Activated CD8-positive, alpha-beta T cell treated with anti-CD3 and anti-CD28 coated beads for 36 hours (primary cell): ENCODE results near the gene TMEM125. TPM values are rescaled to one million over a fixed set of nuclear protein-coding genes. Genes with fewer than 3 reads are reported as not detected.

Experiments
- ATAC-seq: fragments of 200-7000 bp; cut with Tn5 transposase; one replicate; pipeline ENCODE4 v1.10.0; 2021; ENCODE audit warnings: mild to moderate bottlenecking, moderate library complexity
- CTCF ChIA-PET: fragments of 350-600 bp; sonication (Branson Sonifier 250); formaldehyde crosslinking; loops from one replicate; lab custom pipeline; 2021; ENCODE audit warnings: antibody characterized with exemption; lab: Charles Lee
- POLR2A ChIA-PET: fragments of 350-600 bp; sonication (Branson Sonifier 250); formaldehyde crosslinking; loops from one replicate; lab custom pipeline; 2021; ENCODE audit warnings: antibody characterized with exemption; lab: Charles Lee
- DNase-seq: peaks from one replicate; pipeline ENCODE4 v3.0.0-alpha.2; 2020
- H3K27ac Mint-ChIP-seq: one replicate; pipeline ENCODE4 v1.8.0; 2021; ENCODE audit warnings: mild to moderate bottlenecking, mixed read lengths
- H3K27me3 Mint-ChIP-seq: one replicate; pipeline ENCODE4 v1.8.0; 2021; ENCODE audit warnings: mixed read lengths
- H3K36me3 Mint-ChIP-seq: one replicate; pipeline ENCODE4 v1.8.0; 2021; ENCODE audit warnings: low read depth, mixed read lengths
- H3K4me1 Mint-ChIP-seq: one replicate; pipeline ENCODE4 v1.8.0; 2021; ENCODE audit warnings: low read depth, mixed read lengths
- H3K4me3 Mint-ChIP-seq: one replicate; pipeline ENCODE4 v1.8.0; 2021; ENCODE audit warnings: mild to moderate bottlenecking, moderate library complexity, mixed read lengths
- H3K9me3 Mint-ChIP-seq: one replicate; pipeline ENCODE4 v1.8.0; 2021; ENCODE audit warnings: mixed read lengths
- intact Hi-C: fragments of 100-400 bp; cut with micrococcal nuclease; formaldehyde crosslinking; loops from one replicate; pipeline ENCODE4 v1.10.0; 2022
- total RNA-seq, 2 experiments: library from RNA; stranded (reverse); gene quantifications; one replicate each; pipeline ENCODE4 v1.2.3, GENCODE V29; 2021
- TF ChIP-seq, protein P1 (sequence below): fragments of 200-600 bp; IDR thresholded peaks from one replicate; pipeline ENCODE4 v1.8.0; 2022; ENCODE audit warnings: antibody characterized with exemption, mild to moderate bottlenecking

The TMEM125 gene
- total RNA-seq, 2 experiments from 2014 or later, result 0.81 TPM; not detected in 1

DNA sequence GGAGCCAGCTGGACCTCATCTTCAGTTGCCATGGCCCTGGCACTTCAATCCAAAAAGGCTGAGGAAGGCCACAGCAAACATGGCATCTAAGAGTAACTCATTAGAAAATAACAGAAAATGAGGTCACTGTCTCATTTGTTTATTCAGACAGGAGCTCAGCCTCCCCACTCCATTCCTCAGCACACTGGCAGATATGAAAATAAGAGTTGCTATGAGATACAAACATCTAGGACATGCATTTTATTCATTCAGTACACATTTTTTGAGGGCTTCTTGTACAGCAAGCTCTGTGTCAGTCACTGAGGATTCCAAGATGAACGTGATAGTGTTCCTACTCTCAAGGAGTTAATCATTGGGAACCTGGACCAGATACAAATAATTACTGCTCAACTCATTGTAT is 32.7 kb upstream of the TMEM125 start:
- no peaks in the 10 kb centered on the region for H3K4me1 Mint-ChIP-seq
- TF ChIP-seq, protein P1, sequence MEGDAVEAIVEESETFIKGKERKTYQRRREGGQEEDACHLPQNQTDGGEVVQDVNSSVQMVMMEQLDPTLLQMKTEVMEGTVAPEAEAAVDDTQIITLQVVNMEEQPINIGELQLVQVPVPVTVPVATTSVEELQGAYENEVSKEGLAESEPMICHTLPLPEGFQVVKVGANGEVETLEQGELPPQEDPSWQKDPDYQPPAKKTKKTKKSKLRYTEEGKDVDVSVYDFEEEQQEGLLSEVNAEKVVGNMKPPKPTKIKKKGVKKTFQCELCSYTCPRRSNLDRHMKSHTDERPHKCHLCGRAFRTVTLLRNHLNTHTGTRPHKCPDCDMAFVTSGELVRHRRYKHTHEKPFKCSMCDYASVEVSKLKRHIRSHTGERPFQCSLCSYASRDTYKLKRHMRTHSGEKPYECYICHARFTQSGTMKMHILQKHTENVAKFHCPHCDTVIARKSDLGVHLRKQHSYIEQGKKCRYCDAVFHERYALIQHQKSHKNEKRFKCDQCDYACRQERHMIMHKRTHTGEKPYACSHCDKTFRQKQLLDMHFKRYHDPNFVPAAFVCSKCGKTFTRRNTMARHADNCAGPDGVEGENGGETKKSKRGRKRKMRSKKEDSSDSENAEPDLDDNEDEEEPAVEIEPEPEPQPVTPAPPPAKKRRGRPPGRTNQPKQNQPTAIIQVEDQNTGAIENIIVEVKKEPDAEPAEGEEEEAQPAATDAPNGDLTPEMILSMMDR, result no peak
- no peaks in the 10 kb centered on the region for H3K36me3 Mint-ChIP-seq
- no peak for ATAC-seq
- H3K9me3 Mint-ChIP-seq, result no peaks in the 10 kb centered on the region
- intact Hi-C loops, result no loop called here
- ChIA-PET CTCF (interaction anchor here (0.8 to 3.6 kb wide), 3 partner anchors 8 to 177 kb away, joined by 3 to 28 read pairs (median 3); no protein-coding TSS in a partner anchor), POLR2A (interaction anchor here (0.7 kb wide), 1 partner anchor 179 kb away, joined by 3 read pairs; no protein-coding TSS in a partner anchor)
- DNase-seq, result no peak
- no peaks in the 10 kb centered on the region for H3K27me3 Mint-ChIP-seq
- H3K27ac Mint-ChIP-seq, result no peak overlapping the region
- H3K4me3 Mint-ChIP-seq, result no peak overlapping the region

DNA sequence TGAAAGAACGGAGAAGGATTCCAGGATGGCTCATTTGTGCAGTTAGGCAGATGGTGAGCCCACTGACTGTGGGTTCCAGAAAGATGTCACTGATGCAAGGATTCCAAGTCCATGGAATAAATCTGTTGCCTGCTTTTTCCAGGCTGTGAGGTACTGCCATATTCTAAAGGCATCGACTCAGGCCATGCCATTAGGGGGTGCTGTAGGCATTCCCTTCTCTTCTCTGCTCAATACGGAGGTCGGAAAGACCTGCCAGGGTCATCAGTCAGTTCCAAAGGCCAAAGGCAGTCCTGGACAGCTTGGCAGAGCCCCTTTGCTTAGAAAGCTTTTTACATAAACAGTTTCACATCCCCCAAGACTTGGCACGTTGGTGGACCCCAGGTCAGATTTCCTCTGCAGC is 31.7 kb upstream of the TMEM125 start:
- H3K4me1 Mint-ChIP-seq, result no peaks in the 10 kb centered on the region
- no peaks in the 10 kb centered on the region for H3K36me3 Mint-ChIP-seq
- no peak overlapping the region for H3K27ac Mint-ChIP-seq
- TF ChIP-seq, protein P1, result peak; percentile 52
- DNase-seq (peak; percentile 73), ATAC-seq (peak; percentile 64)
- no peaks in the 10 kb centered on the region for H3K9me3 Mint-ChIP-seq
- ChIA-PET CTCF (interaction anchor here (0.9 to 3.6 kb wide), 3 partner anchors 9 to 176 kb away, joined by 3 to 28 read pairs (median 7); no protein-coding TSS in a partner anchor), POLR2A (no interaction called here)
- H3K27me3 Mint-ChIP-seq, result no peaks in the 10 kb centered on the region
- no peak overlapping the region for H3K4me3 Mint-ChIP-seq
- intact Hi-C loops, result no loop called here

DNA sequence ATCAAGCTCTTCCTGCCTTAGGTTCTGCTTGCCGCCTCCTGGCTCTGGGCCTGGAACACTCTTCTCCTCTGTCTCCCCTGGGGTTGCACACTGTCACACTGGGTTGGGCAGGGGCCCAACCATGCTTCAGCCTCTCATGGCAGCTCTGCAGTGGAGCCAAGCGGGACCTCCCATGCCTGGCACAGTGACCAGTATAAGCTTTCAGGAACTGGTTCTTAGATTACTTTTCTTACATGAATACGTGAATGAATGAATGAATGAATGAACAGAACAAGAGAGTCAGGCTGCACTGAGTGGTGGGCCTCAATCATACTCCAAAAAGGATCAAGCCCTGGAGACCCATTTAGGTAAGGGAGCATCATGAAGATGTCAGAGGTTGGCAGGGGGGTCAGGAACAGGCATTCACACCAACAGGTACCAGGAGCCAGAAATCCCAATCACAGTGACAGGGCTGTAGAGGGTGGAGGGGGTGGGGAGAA is 30.8 kb upstream of the TMEM125 start:
- Mint-ChIP-seq H3K4me1 (no peaks in the 10 kb centered on the region), H3K27me3 (no peaks in the 10 kb centered on the region), H3K9me3 (no peaks in the 10 kb centered on the region), H3K36me3 (no peaks in the 10 kb centered on the region), H3K27ac (no peak overlapping the region), H3K4me3 (no peak overlapping the region)
- TF ChIP-seq, protein P1, result no peak
- DNase-seq (no peak), ATAC-seq (no peak)
- intact Hi-C loops, result no loop called here
- ChIA-PET POLR2A (interaction anchor here (1.8 kb wide), 1 partner anchor 175 kb away, joined by 3 read pairs; no protein-coding TSS in a partner anchor), CTCF (interaction anchor here (1.6 to 3.6 kb wide), 2 partner anchors 12 to 175 kb away, joined by 7 to 28 read pairs; no protein-coding TSS in a partner anchor)

DNA sequence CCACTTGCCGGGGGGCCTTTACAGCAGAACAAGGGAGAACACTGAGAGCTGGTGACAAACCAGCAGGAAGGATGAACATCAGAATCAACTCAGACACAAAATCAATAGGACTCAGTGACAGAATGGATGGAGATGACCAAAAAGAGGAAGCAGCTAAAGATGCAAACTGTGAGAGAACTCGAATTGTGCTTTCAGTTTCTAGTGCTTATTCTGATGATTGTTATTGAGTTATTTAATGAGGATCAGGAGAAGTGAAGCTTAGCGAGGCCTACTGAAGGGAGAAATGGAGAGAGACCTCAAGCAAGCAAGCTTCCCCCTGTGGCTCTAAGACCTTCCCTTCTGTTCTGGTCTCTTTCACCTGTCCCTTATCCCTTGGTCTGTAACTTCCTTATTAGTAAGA is 30.3 kb upstream of the TMEM125 start:
- TF ChIP-seq, protein P1, result no peak
- Mint-ChIP-seq H3K9me3 (no peaks in the 10 kb centered on the region), H3K4me3 (no peak overlapping the region), H3K4me1 (no peaks in the 10 kb centered on the region), H3K27me3 (no peaks in the 10 kb centered on the region), H3K36me3 (no peaks in the 10 kb centered on the region), H3K27ac (no peak overlapping the region)
- DNase-seq (no peak), ATAC-seq (no peak)
- intact Hi-C loops, result no loop called here
- ChIA-PET POLR2A (interaction anchor here (1.8 kb wide), 1 partner anchor 175 kb away, joined by 3 read pairs; no protein-coding TSS in a partner anchor), CTCF (interaction anchor here (1.4 to 3.6 kb wide), 3 partner anchors 8 to 175 kb away, joined by 3 to 28 read pairs (median 7); no protein-coding TSS in a partner anchor)

DNA sequence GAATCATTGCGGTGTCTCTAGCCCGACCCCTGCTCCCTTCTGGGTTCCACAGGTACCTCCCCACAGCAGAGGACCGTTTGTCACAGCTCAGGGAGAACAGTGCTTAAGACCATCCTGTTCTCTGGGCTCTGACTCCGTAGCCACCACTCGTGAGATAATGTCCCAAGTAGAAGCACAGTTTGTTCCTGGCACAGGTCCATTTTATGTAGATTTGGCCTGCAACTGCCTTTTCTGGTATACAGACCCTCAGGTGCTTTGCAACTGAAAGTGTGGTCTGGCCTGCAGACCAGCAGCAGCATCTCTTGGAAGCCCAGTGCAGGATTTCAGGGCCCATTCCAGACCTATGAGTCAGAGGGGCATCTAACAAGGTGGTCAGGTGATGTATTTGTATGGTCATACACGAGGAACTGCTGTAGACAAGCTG is 28.4 kb upstream of the TMEM125 start:
- ChIA-PET CTCF (interaction anchor here (1.3 kb wide), 1 partner anchor 173 kb away, joined by 3 read pairs; no protein-coding TSS in a partner anchor), POLR2A (no interaction called here)
- Mint-ChIP-seq H3K36me3 (no peaks in the 10 kb centered on the region), H3K27me3 (no peaks in the 10 kb centered on the region), H3K9me3 (no peaks in the 10 kb centered on the region), H3K27ac (no peak overlapping the region), H3K4me1 (no peaks in the 10 kb centered on the region), H3K4me3 (no peak overlapping the region)
- TF ChIP-seq, protein P1, result no peak
- intact Hi-C loops, result no loop called here
- ATAC-seq, result no peak
- DNase-seq, result no peak
